GM18508 (cell line): ENCODE data around the gene PLEKHJ1.

Experiments
- ATAC-seq: cut with Tn5 transposase; IDR thresholded peaks from one replicate; pipeline ENCODE4 v1.9.1; 2021; ENCODE audit warnings: moderate number of reproducible peaks; ENCODE audit not compliant: insufficient read depth, unreplicated experiment

The PLEKHJ1 gene

DNA sequence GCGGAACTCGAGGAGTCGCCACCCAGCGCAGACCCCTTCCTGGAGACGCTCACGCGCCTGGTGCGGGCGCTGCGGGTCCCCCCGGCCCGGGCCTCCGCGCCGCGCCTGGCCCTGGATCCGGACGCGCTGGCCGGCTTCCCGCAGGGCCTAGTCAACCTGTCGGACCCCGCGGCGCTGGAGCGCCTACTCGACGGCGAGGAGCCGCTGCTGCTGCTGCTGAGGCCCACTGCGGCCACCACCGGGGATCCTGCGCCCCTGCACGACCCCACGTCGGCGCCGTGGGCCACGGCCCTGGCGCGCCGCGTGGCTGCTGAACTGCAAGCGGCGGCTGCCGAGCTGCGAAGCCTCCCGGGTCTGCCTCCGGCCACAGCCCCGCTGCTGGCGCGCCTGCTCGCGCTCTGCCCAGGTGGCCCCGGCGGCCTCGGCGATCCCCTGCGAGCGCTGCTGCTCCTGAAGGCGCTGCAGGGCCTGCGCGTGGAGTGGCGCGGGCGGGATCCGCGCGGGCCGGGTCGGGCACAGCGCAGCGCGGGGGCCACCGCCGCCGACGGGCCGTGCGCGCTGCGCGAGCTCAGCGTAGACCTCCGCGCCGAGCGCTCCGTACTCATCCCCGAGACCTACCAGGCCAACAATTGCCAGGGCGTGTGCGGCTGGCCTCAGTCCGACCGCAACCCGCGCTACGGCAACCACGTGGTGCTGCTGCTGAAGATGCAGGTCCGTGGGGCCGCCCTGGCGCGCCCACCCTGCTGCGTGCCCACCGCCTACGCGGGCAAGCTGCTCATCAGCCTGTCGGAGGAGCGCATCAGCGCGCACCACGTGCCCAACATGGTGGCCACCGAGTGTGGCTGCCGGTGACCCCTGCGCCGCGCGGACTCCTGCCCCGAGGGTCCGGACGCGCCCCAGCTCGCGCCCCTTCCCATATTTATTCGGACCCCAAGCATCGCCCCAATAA is 15.3 kb upstream of the PLEKHJ1 start:
- ATAC-seq, result no peak

DNA sequence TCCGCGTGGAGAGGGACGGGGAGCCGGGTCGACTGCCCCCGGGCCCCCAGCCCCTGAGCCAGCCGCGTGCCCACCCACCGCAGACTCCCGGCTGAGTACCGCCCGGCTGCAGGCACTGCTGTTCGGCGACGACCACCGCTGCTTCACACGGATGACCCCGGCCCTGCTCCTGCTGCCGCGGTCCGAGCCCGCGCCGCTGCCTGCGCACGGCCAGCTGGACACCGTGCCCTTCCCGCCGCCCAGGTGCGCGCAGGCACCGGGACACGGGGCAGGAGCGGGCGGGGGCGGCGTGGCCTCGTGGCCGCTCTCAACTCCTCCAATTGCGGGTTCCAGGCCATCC is 14.6 kb upstream of the PLEKHJ1 start:
- no peak for ATAC-seq

DNA sequence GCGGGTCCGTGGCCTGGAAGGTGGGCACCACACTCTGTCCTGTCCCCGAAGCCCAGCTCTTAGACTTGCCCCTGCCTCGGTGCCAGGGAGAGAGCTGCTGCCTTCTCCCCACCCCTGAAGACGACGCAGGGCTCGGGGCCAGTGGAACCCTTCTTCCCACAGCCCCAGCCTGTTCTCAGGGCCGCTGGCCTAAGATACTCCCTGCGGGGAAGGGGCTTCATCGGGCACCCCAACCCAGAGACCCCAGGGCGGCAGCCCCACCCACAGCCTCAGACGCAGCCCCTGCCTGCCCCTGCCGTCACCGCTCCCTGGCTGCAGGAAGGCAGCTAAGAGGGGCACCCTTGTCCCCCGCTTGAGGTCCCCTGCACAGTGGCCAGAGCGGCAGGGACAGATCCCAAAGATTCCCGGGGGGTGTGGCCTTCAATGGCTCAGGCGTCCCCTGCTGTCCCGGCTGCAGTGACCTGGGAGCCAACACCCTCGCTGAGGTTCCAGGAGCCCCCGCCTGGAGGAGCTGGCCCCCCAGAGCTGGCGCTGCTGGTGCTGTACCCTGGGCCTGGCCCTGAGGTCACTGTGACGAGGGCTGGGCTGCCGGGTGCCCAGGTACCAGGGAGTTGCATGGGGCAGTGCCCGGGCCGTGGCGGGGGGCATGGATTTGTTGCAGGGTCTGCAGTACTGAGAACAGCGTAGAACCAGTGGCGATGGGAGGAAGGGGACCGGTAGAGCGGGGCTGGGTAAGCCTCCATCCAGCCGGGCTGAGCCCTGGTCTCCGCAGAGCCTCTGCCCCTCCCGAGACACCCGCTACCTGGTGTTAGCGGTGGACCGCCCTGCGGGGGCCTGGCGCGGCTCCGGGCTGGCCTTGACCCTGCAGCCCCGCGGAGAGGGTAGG is 14.0 kb upstream of the PLEKHJ1 start:
- ATAC-seq, result no peak

DNA sequence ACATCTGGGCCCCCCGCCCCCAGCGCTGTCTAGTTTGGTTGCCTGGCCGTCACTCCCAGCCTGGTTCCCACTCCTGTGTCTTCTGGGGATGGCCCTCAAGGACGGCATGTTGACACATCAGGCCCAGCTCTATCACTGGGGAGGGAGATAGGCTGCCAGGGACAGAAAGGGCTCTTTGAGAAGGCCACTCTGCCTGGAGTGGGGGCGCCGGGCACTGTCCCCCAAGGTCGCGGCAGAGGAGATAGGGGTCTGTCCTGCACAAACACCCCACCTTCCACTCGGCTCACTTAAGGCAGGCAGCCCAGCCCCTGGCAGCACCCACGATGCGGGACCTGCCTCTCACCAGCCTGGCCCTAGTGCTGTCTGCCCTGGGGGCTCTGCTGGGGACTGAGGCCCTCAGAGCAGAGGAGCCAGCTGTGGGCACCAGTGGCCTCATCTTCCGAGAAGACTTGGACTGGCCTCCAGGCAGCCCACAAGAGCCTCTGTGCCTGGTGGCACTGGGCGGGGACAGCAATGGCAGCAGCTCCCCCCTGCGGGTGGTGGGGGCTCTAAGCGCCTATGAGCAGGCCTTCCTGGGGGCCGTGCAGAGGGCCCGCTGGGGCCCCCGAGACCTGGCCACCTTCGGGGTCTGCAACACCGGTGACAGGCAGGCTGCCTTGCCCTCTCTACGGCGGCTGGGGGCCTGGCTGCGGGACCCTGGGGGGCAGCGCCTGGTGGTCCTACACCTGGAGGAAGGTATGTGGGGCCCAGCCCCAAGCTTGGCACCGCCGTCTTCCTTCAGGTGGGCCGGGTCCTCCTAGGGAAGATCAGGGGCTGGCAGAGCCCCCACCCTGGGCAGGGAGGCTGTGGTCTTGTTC is 13.1 kb upstream of the PLEKHJ1 start, which contains the start of gene AMH:
TSS of gene AMH (plus strand) at position 314 of the 857 bp plus-strand sequence. CDS start at position 324, 10 bp downstream.
- no peak for ATAC-seq

DNA sequence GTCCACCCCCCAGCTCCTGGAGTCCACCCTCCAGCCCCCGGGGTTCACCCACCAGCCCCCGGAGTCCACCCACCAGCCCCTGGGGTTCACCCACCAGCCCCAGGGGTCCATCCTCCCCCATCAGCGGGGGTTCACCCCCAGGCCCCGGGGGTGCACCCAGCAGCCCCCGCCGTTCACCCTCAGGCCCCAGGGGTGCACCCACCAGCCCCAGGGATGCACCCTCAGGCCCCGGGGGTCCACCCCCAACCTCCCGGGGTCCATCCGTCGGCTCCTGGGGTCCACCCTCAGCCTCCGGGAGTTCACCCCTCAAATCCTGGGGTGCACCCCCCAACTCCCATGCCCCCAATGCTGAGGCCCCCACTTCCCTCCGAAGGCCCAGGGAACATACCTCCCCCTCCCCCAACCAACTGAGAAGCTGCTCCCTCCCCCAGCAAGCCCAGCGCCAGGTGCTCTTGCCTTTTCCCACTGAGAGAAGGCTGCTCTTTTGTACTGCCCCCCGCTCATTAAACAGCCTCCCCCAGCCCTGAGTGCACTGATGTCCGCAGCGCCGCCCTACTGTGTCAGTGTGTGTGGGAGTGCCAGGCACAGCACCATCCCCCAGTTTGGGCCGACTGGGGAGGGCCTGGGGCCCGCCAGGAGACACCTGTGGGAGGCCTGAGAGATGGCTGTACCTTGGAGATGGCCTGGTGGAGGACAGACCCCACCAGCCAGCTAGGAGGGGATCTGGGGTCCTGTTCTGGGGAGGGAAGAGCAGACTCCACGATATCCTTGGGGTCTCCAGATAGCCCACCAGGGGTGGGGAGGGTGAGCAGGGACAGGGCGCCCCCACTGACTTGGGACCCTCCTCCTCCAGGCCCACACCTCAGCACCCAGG is 12.2 kb upstream of the PLEKHJ1 start:
- no peak for ATAC-seq

DNA sequence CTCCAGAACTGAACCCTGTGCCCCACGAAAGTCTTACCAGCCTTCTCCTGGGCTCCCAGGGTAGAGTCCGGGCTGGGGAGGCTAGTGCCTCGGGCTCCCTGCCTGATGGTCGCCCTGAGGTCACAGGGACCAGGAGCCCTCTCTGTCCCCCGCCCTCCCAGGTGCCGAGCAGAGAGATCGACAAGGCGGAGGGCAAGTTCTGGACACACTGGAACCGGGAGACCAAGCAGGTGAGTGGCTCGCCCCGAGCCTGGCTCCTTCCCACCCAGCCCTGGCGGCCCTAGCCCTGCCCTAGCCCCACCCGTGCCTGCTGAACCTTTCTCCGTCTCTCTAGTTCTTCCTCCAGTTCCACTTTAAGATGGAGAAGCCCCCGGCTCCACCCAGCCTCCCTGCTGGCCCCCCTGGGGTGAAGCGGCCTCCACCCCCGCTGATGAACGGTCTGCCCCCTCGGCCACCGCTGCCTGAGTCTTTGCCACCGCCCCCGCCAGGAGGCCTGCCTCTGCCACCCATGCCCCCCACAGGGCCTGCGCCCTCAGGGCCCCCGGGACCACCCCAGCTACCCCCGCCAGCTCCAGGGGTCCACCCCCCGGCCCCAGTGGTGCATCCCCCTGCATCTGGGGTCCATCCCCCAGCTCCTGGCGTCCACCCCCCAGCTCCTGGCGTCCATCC is 11.4 kb upstream of the PLEKHJ1 start:
- ATAC-seq, result no peak

DNA sequence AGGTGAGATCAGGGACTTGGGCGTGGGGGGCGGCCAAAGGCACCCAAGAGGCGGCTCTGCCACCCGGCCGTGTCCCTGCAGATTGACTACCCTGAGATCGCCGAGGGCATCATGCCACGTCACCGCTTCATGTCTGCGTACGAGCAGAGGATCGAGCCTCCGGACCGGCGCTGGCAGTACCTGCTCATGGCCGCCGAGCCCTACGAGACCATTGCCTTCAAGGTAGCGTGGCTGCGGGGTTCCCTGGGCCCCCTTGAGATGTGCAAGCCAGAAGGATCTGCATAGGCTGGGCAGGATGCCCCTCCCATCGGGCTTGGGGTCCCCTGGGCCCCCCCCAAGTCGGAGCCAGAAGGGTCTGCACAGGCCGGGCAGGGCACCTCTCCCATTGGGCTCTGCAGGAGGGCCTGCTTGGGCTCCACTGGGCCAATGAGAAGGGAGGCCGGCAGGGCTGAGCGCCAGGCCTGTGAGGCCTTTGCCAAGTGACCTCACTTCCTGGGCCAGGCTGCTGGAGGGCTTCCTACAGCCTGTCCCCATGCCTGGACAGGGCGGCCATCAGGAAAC is 10.8 kb upstream of the PLEKHJ1 start:
- no peak for ATAC-seq

DNA sequence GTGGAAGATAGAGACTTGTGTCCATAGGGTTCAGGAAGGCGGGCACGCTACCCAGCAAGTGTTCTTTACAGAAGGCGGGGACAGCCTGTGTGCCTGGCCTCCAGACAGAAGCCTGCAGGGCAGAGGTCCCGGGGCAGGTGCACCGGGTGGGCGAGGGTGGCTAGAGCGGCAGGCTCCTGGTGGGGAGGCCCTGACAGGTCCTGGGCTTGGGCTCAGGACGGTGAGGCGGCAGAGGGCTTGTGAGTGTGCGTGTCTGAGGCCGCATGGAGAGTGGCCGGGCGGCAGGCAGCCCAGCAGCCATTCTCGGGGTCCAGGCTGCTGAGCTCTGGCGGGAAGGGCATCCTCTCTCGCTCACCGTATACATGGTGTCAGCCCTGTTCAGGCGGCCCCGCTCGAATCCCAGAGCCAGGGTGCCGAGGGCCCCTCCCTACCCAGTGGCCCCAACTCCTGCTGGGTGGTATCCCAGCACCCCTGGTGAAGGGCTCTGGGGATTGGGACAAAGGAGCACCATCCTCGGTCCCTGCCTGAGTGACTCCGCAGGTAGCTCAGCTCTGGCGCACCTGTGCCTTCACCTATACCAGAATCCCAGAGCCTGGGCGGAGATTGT is 10.0 kb upstream of the PLEKHJ1 start:
- ATAC-seq, result no peak

DNA sequence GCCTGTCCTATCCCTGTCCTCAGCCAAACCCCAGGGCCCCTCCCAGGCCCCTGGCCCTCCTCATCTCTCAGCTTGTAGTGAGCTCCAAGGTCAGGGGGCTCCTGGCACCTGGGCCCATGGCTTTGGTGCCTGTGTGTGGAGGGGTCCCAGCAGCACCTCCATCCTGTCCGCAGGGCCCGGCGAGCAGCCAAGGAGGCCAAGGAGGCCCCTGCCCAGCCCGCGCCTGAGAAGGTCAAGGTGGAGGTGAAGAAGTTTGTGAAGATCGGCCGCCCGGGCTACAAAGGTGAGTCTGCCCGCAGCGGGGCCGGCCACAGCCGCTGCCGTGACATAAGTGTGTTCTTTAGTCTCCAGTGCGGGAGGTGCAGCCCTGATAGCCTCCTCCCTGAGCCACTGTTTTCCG is 9.1 kb upstream of the PLEKHJ1 start:
- no peak for ATAC-seq

DNA sequence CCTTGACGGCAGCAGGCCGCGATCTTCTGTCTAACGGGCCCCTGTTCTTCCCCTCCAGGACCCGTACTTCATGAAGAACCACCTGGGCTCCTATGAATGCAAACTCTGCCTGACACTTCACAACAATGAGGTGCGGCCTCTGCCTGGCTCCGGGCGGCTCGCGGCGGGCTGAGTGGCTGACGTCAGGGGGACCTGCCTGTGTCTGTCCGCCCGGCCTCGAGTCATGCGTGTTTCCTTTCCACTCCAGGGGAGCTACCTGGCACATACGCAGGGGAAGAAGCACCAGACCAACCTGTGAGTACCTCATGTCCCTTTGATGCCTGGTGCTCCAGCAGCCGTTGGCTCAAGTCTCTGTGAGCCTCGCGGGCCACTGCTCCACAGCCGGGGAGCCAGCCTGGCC is 8.4 kb upstream of the PLEKHJ1 start:
- ATAC-seq, result no peak

DNA sequence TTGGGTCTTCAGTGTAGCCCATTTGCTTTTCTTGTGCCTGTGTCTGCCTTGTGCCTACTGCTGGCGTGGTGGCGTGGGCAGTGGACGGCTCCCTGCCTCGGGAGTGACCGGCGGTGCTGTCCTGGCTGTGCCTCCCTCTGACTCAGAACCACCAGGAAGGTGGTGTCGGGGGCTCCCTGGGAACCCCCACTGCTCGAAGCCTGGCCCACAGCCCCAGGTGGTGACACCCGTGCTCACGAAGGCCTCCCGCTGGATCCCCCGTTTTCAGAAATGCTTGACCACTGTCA is 7.9 kb upstream of the PLEKHJ1 start:
- no peak for ATAC-seq

DNA sequence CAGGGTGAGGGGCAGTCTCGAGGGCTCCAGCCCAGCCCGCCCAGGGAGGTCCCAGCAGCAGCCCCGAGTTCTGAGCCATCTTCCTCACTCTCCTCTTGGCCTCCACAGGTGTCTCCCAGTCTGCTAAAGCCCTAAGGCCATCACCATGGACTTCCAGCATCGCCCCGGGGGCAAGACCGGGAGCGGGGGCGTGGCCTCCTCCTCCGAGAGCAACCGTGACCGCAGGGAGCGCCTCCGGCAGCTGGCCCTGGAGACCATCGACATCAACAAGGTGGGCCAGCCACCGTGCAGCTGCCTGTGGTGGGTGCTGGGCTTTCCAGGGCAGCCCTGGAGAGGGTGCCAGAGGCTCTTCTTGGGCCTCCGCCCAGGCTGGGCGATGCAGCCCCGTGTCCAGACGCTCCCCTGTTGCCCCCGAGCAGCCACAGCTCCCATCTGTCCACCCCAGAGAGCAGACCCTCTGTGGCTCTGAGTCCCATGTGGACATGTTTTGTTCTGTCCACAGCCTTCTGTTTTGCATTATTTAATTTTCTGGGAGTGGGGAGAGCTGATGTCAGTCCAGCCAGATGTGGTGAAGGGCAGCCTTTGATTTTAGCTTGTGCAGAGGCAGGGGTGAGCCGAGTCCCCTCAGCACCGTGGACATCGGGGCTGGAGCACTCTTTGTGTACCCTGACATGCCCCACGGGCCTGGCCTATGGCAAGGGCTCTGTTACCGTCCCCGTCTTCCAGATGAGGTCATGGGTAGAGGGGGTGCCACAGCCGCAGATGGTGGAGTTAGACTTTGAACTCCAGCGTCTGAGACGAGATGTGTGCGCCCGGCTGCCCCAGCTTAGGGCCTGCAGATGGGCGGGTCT is 7.4 kb upstream of the PLEKHJ1 start:
- no peak for ATAC-seq

DNA sequence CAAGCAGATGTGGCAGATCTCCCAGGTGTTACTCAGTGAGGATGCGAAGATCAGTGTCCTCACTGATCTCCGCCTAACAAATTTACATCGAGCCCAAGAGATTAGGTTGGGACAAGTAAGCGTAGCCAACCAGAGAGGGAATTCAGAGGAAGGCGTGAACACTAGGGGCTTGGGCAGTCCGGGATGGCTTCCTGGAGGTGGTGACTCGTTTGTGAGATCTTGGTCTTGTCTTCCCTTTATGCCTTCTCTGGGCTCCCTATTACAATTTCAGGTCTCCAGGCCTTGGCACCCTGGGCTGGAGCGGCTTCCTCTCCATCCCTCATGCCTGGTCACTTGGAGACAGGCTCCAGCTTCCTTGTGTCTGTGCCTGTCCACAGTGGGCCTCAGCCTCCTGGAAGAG is 6.7 kb upstream of the PLEKHJ1 start:
- ATAC-seq, result no peak

DNA sequence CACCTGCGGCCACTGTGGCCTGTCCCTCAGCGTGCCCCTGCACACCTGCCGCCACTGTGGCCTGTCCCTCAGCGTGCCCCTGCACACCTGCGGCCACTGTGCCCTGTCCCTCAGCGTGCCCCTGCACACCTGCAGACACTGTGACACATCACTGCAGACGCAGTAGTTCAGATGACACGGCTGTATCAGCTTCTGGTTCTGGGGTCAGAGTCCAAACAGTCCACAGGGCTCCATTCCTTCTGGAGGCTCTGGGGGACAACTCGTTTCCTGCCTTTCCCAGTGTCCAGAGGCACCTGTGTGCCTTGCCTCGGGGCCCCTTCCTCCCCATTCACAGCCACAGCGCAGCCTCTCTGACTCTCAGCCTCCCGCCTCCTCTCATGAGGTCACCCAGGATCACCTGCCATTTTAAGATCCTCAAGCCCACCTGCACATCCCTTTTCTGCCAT is 6.0 kb upstream of the PLEKHJ1 start:
- ATAC-seq, result no peak

DNA sequence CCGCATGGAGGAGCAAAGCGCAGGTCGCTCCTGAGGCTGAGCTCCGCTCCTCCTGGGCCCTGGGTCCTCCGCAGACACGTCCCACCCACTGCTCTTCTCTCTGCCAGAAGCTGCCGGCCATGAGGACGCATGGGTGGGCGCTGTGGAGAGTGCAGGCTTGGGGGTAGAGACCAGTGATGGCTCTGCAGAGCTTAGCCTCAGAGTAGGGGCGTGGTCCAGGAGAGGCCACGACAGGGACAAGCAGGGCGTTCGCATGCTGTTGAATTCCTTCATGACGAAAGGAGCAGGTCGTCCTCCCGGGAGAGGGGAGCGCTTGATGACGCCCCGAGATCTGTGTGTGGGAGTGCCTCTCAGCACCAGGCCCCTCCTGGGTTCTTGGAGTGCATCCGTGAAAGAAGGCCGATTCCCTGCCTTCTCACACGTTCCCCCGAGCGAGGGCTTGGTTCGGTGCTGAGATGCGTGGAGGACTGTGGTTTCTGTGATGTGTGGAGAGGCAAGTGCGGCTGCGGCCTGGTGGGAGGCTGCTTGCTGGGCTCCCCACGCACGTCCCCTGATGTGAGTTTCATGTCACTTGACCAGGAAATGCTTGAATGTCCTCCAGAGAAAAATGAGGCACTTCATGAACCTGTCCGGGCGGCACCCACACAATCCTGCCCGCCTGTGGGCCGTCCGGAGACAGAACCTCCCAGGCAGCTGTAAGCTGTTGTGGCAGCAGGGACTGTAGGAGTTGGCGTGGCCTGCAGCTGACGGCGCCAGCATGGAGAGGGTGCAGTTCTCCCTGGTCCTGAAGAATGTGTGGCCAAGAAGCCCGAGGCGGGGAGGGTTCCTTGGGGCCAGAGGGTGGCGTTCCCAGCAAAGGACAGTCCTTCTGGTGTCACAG is 5.0 kb upstream of the PLEKHJ1 start:
- no peak for ATAC-seq
